ENCODE results near the gene TRIM33. TPM values are rescaled to one million over a fixed set of nuclear protein-coding genes. Genes with fewer than 3 reads are reported as not detected.

Gene TRIM33
- total RNA-seq, 1 experiment from 2014 or later = 41.2 TPM

- ATAC-seq = no peak
- Histone ChIP-seq H3K9me2 (ENCODE audit: insufficient read depth) (no peaks in the 10 kb centered on the region), H3K4me2 (ENCODE audit: low read length) (peak overlapping the region; percentile 70), H3K36me3 (ENCODE audit: control insufficient read depth in 1 of 2, insufficient read depth in 2 of 2, low read length in 2 of 2) (no peaks in the 10 kb centered on the region), H3K4me1 (ENCODE audit: control insufficient read depth in 1 of 2, insufficient read depth in 2 of 2, low read length in 2 of 2) (peaks cover 35 to 79% of the 10 kb centered on the region in 2 experiments), H3K79me2 (ENCODE audit: insufficient read depth, low read length) (peaks cover 92% of the 10 kb centered on the region), H3K9ac (ENCODE audit: low read length) (peak overlapping the region; percentile 49), H3K4me3 (replicated peaks in 1 of 2; ENCODE audit: low read depth in 1 of 2, low read length in 2 of 2) (no peak overlapping the region; a peak in 1 of 4 replicates), H3K9me3 (ENCODE audit: control insufficient read depth in 1 of 2, insufficient read depth in 1 of 2, low read depth in 1 of 2, low read length in 2 of 2) (no peaks in the 10 kb centered on the region), H2AFZ (ENCODE audit: low read depth, low read length, poor library complexity, severe bottlenecking) (no peak overlapping the region), H3K27me3 (ENCODE audit: insufficient read depth, low read length) (no peaks in the 10 kb centered on the region), H4K20me1 (ENCODE audit: insufficient read depth) (no peaks in the 10 kb centered on the region), H3K27ac (ENCODE audit: low read depth, low read length) (peak overlapping the region; percentile 95)
- DNase-seq (ENCODE audit: low read depth, low spot score) = no peak
- BruUV-seq (replicated peaks) = no TSS peak
- ChIA-PET POLR2A (no interaction called here), CTCF (no interaction called here), RAD21 (ENCODE audit: low non-redundant PET in 1 of 2, low total read pairs in 2 of 2, uncharacterized antibody in 2 of 2, unreplicated experiment in 2 of 2) (no interaction called here)
- no peak for TF ChIP-seq FOSL1 (IDR thresholded peaks at IDR 0.05; ENCODE audit: low read depth)
- no peak for TF ChIP-seq SP1 (IDR thresholded peaks at IDR 0.05; ENCODE audit: low read depth)
- TF ChIP-seq MAX (IDR thresholded peaks at IDR 0.05) = no peak
- TF ChIP-seq SIN3A (IDR thresholded peaks at IDR 0.05; ENCODE audit: low read depth) = no peak
- TF ChIP-seq ZNF274 (IDR thresholded peaks at IDR 0.05; ENCODE audit: low read depth, low read length) = no peak
- TF ChIP-seq TCF7L2 (IDR thresholded peaks at IDR 0.05; ENCODE audit: borderline replicate concordance, extremely low read depth, insufficient read depth, insufficient read length) = no peak
- TF ChIP-seq ZFX (IDR thresholded peaks at IDR 0.05) = no peak
- no peak for TF ChIP-seq YY1 (IDR thresholded peaks at IDR 0.05; ENCODE audit: extremely low read depth, insufficient replicate concordance, low read depth, low read length)
- TF ChIP-seq CBX3 (IDR thresholded peaks at IDR 0.05; ENCODE audit: low read depth) = no peak
- TF ChIP-seq EZH2phosphoT487 (IDR thresholded peaks at IDR 0.05; ENCODE audit: borderline replicate concordance) = no peak
- intact Hi-C loops (cut with micrococcal nuclease) = loop anchor here (2.0 to 5.0 kb wide), 2 partner anchors 40 to 198 kb away; partner anchors contain the start of genes DENND2C and TRIM33
These were observed 38.6 kb downstream of the TRIM33 start for GRCh38 chr1:114472408-114472807.

- Histone ChIP-seq H3K9me3 (ENCODE audit: control insufficient read depth in 1 of 2, insufficient read depth in 1 of 2, low read depth in 1 of 2, low read length in 2 of 2) (no peaks in the 10 kb centered on the region), H3K4me1 (ENCODE audit: control insufficient read depth in 1 of 2, insufficient read depth in 2 of 2, low read length in 2 of 2) (peaks cover 34 to 79% of the 10 kb centered on the region in 2 experiments), H3K9me2 (ENCODE audit: insufficient read depth) (no peaks in the 10 kb centered on the region), H2AFZ (ENCODE audit: low read depth, low read length, poor library complexity, severe bottlenecking) (no peak overlapping the region), H4K20me1 (ENCODE audit: insufficient read depth) (no peaks in the 10 kb centered on the region), H3K27me3 (ENCODE audit: insufficient read depth, low read length) (no peaks in the 10 kb centered on the region), H3K27ac (ENCODE audit: low read depth, low read length) (no peak overlapping the region), H3K36me3 (ENCODE audit: control insufficient read depth in 1 of 2, insufficient read depth in 2 of 2, low read length in 2 of 2) (no peaks in the 10 kb centered on the region), H3K4me2 (ENCODE audit: low read length) (no peak overlapping the region), H3K4me3 (replicated peaks in 1 of 2; ENCODE audit: low read depth in 1 of 2, low read length in 2 of 2) (no peak overlapping the region), H3K9ac (ENCODE audit: low read length) (no peak overlapping the region), H3K79me2 (ENCODE audit: insufficient read depth, low read length) (peaks cover 92% of the 10 kb centered on the region)
- no TSS peak for BruUV-seq (replicated peaks)
- ChIA-PET CTCF (no interaction called here), POLR2A (no interaction called here), RAD21 (ENCODE audit: low non-redundant PET in 1 of 2, low total read pairs in 2 of 2, uncharacterized antibody in 2 of 2, unreplicated experiment in 2 of 2) (no interaction called here)
- ATAC-seq (no peak), DNase-seq (ENCODE audit: low read depth, low spot score) (no peak)
- intact Hi-C loops (cut with micrococcal nuclease) = loop anchor here (5.0 kb wide), 1 partner anchor 42 kb away; the partner anchor contains the start of gene TRIM33
- TF ChIP-seq EGR1 (IDR thresholded peaks at IDR 0.05; ENCODE audit: low read depth) = no peak
- TF ChIP-seq CBX3 (IDR thresholded peaks at IDR 0.05; ENCODE audit: low read depth) = no peak
- TF ChIP-seq MAX (IDR thresholded peaks at IDR 0.05) = no peak
These were observed 40.3 kb downstream of the TRIM33 start for GRCh38 chr1:114470681-114471080.
